Naive thymus-derived CD4-positive, alpha-beta T cell (primary cell): ENCODE measurements around the gene CCDC54. TPM values are rescaled to one million over a fixed set of nuclear protein-coding genes. Genes with fewer than 3 reads are reported as not detected.

Experiments used
- ATAC-seq: fragments of 150-1000 bp; cut with Tn5 transposase; 2 replicates; pipeline ENCODE4 v1.10.0; 2021; ENCODE audit warnings: mild to moderate bottlenecking, moderate library complexity
- CTCF ChIA-PET: fragments of 350-600 bp; sonication (Branson Sonifier 250); formaldehyde crosslinking; loops from one replicate; lab custom pipeline; 2021; ENCODE audit warnings: antibody characterized with exemption; lab: Charles Lee
- POLR2A ChIA-PET: fragments of 350-600 bp; sonication (Branson Sonifier 250); formaldehyde crosslinking; loops from one replicate; lab custom pipeline; 2021; ENCODE audit warnings: antibody characterized with exemption, inconsistent platforms; lab: Charles Lee
- DNase-seq, 9 donors: peaks; one replicate each; pipeline versions ENCODE4 v3.0.0 to v3.0.0-alpha.2; 2020 to 2022; ENCODE audit warnings: mixed read lengths in 1 of 9
- H3K27ac ChIP-seq: one replicate; pipeline ENCODE4 v1.7.0; 2013; ENCODE audit warnings: mild to moderate bottlenecking, low read depth, low read length, moderate library complexity
- H3K27me3 ChIP-seq, 2 donors: one replicate each; pipeline ENCODE4 v1.7.0; 2013; ENCODE audit warnings: low read length in 2 of 2, mild to moderate bottlenecking in 2 of 2, moderate library complexity in 2 of 2; ENCODE audit not compliant: control insufficient read depth in 2 of 2, insufficient read depth in 2 of 2
- H3K36me3 ChIP-seq, 3 experiments: 1 replicate in 2 of 3; 2 replicates in 1 of 3; pipeline ENCODE4 v1.7.0; 2013; ENCODE audit warnings: low read length in 3 of 3, mild to moderate bottlenecking in 3 of 3, moderate library complexity in 1 of 3; ENCODE audit not compliant: insufficient read depth in 3 of 3, control insufficient read depth in 2 of 3
- H3K4me1 ChIP-seq, 2 donors: one replicate each; pipeline ENCODE4 v1.7.0; 2013; ENCODE audit warnings: low read length in 2 of 2, mild to moderate bottlenecking in 2 of 2, moderate library complexity in 1 of 2; ENCODE audit not compliant: control insufficient read depth in 2 of 2, insufficient read depth in 2 of 2
- H3K4me3 ChIP-seq: 2 replicates; pipeline ENCODE4 v1.7.0; 2013; ENCODE audit warnings: mild to moderate bottlenecking, low read length
- H3K9me3 ChIP-seq, 3 experiments: 1 replicate in 2 of 3; 2 replicates in 1 of 3; pipeline ENCODE4 v1.7.0; 2013; ENCODE audit warnings: low read length in 3 of 3; ENCODE audit not compliant: control insufficient read depth in 2 of 3
- H3K27ac Mint-ChIP-seq, 9 donors: one replicate each; pipeline ENCODE4 v1.8.0; 2020 to 2022; ENCODE audit warnings: mixed read lengths in 9 of 9, mild to moderate bottlenecking in 8 of 9, moderate library complexity in 5 of 9, inconsistent platforms in 2 of 9
- H3K27me3 Mint-ChIP-seq, 5 donors: one replicate each; pipeline ENCODE4 v1.8.0; 2021 to 2022; ENCODE audit warnings: mixed read lengths in 5 of 5, mild to moderate bottlenecking in 1 of 5
- H3K36me3 Mint-ChIP-seq, 5 donors: one replicate each; pipeline ENCODE4 v1.8.0; 2020 to 2022; ENCODE audit warnings: mixed read lengths in 5 of 5, mild to moderate bottlenecking in 3 of 5, inconsistent platforms in 1 of 5
- H3K4me1 Mint-ChIP-seq, 7 donors: one replicate each; pipeline ENCODE4 v1.8.0; 2020 to 2022; ENCODE audit warnings: mixed read lengths in 7 of 7, mild to moderate bottlenecking in 3 of 7, inconsistent platforms in 1 of 7
- H3K4me3 Mint-ChIP-seq, 10 donors: one replicate each; pipeline ENCODE4 v1.8.0; 2020 to 2022; ENCODE audit warnings: mild to moderate bottlenecking in 10 of 10, mixed read lengths in 10 of 10, moderate library complexity in 6 of 10, inconsistent platforms in 2 of 10
- H3K9me3 Mint-ChIP-seq, 11 donors: one replicate each; pipeline ENCODE4 v1.8.0; 2020 to 2022; ENCODE audit warnings: mixed read lengths in 11 of 11, mild to moderate bottlenecking in 4 of 11, inconsistent platforms in 1 of 11, moderate library complexity in 1 of 11
- intact Hi-C, 2 donors: fragments of 100-400 bp; cut with micrococcal nuclease; formaldehyde crosslinking; loops; one replicate each; pipeline ENCODE4 v1.15.1; 2023
- polyA plus RNA-seq, 2 donors: library from polyadenylated mRNA; unstranded; fragments of 300-500 nt; fragmentation: Illumina TruSeq; gene quantifications; one replicate each; pipeline ENCODE4 v1.2.3, GENCODE V29; 2021
- total RNA-seq, 6 experiments: library from RNA in 5 of 6; stranded (reverse) in 5 of 6; gene quantifications; 1 replicate in 5 of 6; 2 replicates in 1 of 6; pipeline ENCODE4 v1.2.3 and lab custom pipeline; 2021 to 2026

Gene CCDC54
- total and polyA plus RNA-seq, 7 experiments from 2014 or later, result not detected

DNA sequence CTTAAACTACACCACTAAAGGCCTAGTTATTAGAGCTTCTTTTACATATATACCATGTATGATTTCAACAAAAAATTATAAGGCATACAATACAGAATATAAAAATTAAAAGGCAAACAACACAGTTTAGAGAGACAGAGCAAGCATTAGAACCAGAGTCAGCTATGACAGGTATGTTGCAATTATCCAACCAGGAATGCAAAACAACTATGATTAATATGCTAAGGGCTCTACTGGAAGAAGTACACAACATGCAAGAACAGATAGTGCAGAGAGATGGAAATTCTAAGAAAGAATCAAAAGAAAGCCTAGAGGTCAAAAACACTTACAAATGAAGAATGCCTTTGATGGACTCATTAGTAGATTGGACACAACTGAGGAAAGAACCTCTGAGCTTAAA is 39.6 kb downstream of the CCDC54 start:
- Mint-ChIP-seq H3K27ac (no peak overlapping the region), H3K36me3 (peaks cover 0 to 11% (median 0%) of the 10 kb centered on the region in 5 donors), H3K4me1 (peaks cover 2 to 16% (median 14%) of the 10 kb centered on the region in 7 donors), H3K27me3 (peaks cover 4 to 29% (median 14%) of the 10 kb centered on the region in 5 donors), H3K4me3 (no peak overlapping the region), H3K9me3 (peaks cover 0 to 10% (median 0%) of the 10 kb centered on the region in 11 donors)
- DNase-seq (no peak), ATAC-seq (no peak)
- Histone ChIP-seq H3K9me3 (no peaks in the 10 kb centered on the region), H3K27me3 (no peaks in the 10 kb centered on the region), H3K27ac (no peak overlapping the region), H3K4me1 (no peaks in the 10 kb centered on the region), H3K4me3 (no peak overlapping the region), H3K36me3 (no peaks in the 10 kb centered on the region)
- CTCF ChIA-PET, result no interaction called here
- POLR2A ChIA-PET, result no interaction called here
- intact Hi-C loops, result no loop called here

DNA sequence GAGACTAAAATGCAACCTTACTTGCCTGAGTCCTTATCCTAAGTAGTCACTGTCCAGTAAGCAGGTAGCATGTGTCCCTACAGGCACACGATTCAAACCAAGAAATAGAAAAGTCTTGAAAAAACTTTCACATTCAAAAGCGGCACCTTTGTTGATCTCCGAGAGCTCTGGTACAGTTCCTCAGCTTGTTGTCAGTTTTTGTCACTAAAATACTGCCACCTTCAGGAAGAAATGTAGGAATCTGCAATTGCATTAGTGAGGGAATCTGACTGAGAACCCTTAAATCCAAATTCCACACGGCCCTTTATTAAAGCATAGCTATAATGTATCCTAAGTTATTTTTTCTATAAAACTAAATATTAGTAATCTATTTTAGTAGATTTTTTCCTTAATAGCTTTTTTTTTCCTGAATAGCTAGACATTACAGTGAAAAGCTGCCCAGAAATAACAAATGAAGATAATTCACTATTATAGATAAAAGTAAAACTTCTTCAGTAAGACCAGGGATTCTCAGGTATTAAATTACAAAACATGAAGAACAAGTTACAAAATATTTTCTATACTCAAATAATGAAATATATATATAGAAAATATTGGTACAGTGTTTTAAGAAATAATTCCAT is 44.0 kb downstream of the CCDC54 start:
- ChIA-PET CTCF (interaction anchor here (0.7 to 1.5 kb wide), 11 partner anchors 10 to 203 kb away, joined by 3 to 23 read pairs (median 4); no protein-coding TSS in a partner anchor), POLR2A (no interaction called here)
- intact Hi-C loops, result loop anchor here (1.0 kb wide), 3 partner anchors 9 to 185 kb away; no protein-coding TSS in a partner anchor
- H3K27ac ChIP-seq, result no peak overlapping the region
- H3K4me1 ChIP-seq, result no peaks in the 10 kb centered on the region
- DNase-seq, result peak in 5 of 9 donors; percentile 47 to 63 (median 53)
- Mint-ChIP-seq H3K27ac (peak overlapping the region in 1 of 9 donors; percentile 1), H3K4me1 (peaks cover 2 to 5% (median 3%) of the 10 kb centered on the region in 7 donors), H3K4me3 (peak overlapping the region in 8 of 10 donors; percentile 31 to 72 (median 66)), H3K27me3 (peaks cover 10 to 50% (median 21%) of the 10 kb centered on the region in 5 donors), H3K36me3 (no peaks in the 10 kb centered on the region), H3K9me3 (no peaks in the 10 kb centered on the region)
- ATAC-seq, result peak; percentile 82
- no peaks in the 10 kb centered on the region for H3K27me3 ChIP-seq
- no peak overlapping the region for H3K4me3 ChIP-seq
- no peaks in the 10 kb centered on the region for H3K36me3 ChIP-seq
- no peaks in the 10 kb centered on the region for H3K9me3 ChIP-seq

DNA sequence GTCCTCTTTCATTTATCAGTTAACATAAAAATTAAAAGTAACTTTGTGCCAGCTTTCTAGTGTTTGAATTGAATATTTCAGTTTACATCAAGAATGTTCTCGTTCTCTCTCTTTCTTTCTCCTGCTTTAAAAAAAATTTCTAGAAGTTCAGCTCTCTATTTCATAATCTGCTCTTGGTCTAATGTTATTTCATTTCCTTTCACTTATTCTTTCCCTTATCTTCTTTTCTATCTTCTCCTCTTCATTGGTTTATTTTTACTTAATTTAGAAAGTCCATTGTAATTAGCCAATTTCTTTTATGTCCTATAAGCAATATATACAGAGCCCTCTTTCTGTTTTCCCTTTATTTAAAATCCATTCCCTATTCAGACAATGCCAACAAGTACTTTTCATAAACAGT is 44.6 kb downstream of the CCDC54 start:
- Histone ChIP-seq H3K4me1 (no peaks in the 10 kb centered on the region), H3K9me3 (no peaks in the 10 kb centered on the region), H3K27ac (no peak overlapping the region), H3K36me3 (no peaks in the 10 kb centered on the region), H3K4me3 (no peak overlapping the region), H3K27me3 (no peaks in the 10 kb centered on the region)
- no peak overlapping the region for H3K4me3 Mint-ChIP-seq
- H3K27ac Mint-ChIP-seq, result no peak overlapping the region
- H3K27me3 Mint-ChIP-seq, result peaks cover 10 to 53% (median 21%) of the 10 kb centered on the region in 5 donors
- ChIA-PET CTCF (interaction anchor here (0.9 to 1.2 kb wide), 4 partner anchors 153 to 189 kb away, joined by 3 to 23 read pairs (median 4); no protein-coding TSS in a partner anchor), POLR2A (no interaction called here)
- no peaks in the 10 kb centered on the region for H3K9me3 Mint-ChIP-seq
- intact Hi-C loops, result loop anchor here (1.0 kb wide), 3 partner anchors 8 to 186 kb away; no protein-coding TSS in a partner anchor
- H3K36me3 Mint-ChIP-seq, result no peaks in the 10 kb centered on the region
- ATAC-seq (no peak), DNase-seq (no peak)
- H3K4me1 Mint-ChIP-seq, result peaks cover 2 to 5% (median 3%) of the 10 kb centered on the region in 7 donors

DNA sequence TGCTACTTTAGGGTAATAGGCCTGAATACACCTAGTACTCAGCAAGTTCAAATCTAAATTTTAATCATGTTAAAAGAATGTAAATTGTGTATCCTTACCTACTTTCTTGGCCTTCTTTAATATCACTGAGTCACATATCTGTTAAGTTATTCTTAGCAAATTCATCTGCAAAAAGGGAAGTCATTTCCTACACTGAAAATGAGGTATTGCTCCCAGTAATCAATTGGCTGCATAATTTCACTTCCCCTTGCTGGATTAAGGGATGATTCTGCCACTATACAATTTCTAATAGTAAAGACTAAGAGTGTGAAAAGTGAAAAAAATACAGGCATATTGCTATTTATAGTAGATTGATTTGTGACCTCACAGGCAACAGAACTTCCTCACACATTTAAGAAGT is 47.8 kb downstream of the CCDC54 start:
- H3K36me3 Mint-ChIP-seq, result no peaks in the 10 kb centered on the region
- peaks cover 4 to 10% (median 5%) of the 10 kb centered on the region in 7 donors for H3K4me1 Mint-ChIP-seq
- no peak overlapping the region for H3K4me3 Mint-ChIP-seq
- intact Hi-C loops, result no loop called here
- no peaks in the 10 kb centered on the region for H3K9me3 ChIP-seq
- ChIA-PET POLR2A (no interaction called here), CTCF (no interaction called here)
- no peaks in the 10 kb centered on the region for H3K9me3 Mint-ChIP-seq
- no peak overlapping the region for H3K4me3 ChIP-seq
- H3K27me3 ChIP-seq, result no peaks in the 10 kb centered on the region
- peaks cover 7 to 58% (median 14%) of the 10 kb centered on the region in 5 donors for H3K27me3 Mint-ChIP-seq
- ATAC-seq (no peak), DNase-seq (no peak)
- H3K36me3 ChIP-seq, result no peaks in the 10 kb centered on the region
- H3K27ac ChIP-seq, result no peak overlapping the region
- H3K27ac Mint-ChIP-seq, result no peak overlapping the region
- peaks cover 0 to 1% of the 10 kb centered on the region in 2 donors for H3K4me1 ChIP-seq

DNA sequence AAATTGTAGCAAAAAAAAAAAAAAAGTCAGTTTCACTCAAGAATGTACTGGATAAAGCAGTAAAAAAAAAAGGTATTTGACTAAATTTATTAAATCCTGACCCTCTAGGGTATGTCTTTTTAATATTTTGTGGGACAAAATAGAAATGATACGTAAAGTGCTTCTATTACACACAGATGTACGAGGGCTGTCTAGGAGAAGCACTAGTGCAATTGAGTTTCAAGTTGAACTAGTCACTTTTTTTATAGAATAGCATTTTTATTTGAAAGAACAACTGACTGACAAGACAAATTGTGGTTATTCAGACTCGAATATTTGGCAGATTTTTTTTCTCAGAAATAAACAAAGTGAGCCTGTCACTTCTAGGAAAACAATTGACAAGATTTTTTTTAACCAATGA is 49.0 kb downstream of the CCDC54 start:
- no peak overlapping the region for H3K4me3 Mint-ChIP-seq
- H3K27ac ChIP-seq, result no peak overlapping the region
- no peaks in the 10 kb centered on the region for H3K9me3 Mint-ChIP-seq
- H3K4me1 ChIP-seq, result peaks cover 8 to 11% of the 10 kb centered on the region in 2 donors
- no peaks in the 10 kb centered on the region for H3K27me3 ChIP-seq
- ATAC-seq (no peak), DNase-seq (no peak)
- no peak overlapping the region for H3K27ac Mint-ChIP-seq
- H3K4me3 ChIP-seq, result no peak overlapping the region
- no peaks in the 10 kb centered on the region for H3K36me3 Mint-ChIP-seq
- POLR2A ChIA-PET, result no interaction called here
- H3K27me3 Mint-ChIP-seq, result peaks cover 4 to 59% (median 10%) of the 10 kb centered on the region in 5 donors
- H3K36me3 ChIP-seq, result no peaks in the 10 kb centered on the region
- no peaks in the 10 kb centered on the region for H3K9me3 ChIP-seq
- peaks cover under 1 to 16% (median 11%) of the 10 kb centered on the region in 7 donors for H3K4me1 Mint-ChIP-seq
- CTCF ChIA-PET, result no interaction called here
- intact Hi-C loops, result no loop called here

Other genes starting within 250 kb of the CCDC54 start
- 100 to 1,000 TPM in 1 of 5 experiments, 10 to 100 TPM in 4; 44.3 to 103 (median 73.5) TPM for gene BBX, start 145.5 kb downstream of the CCDC54 start, total RNA-seq
- 100 to 1,000 TPM in 1 of 2 donors, 10 to 100 TPM in 1; 93.4 to 120 TPM for gene BBX, start 145.5 kb downstream of the CCDC54 start, polyA plus RNA-seq